WTC11 (cell line): ENCODE data around the gene PTPRT. TPM values are rescaled to one million over a fixed set of nuclear protein-coding genes. Genes with fewer than 3 reads are reported as not detected.
"Not testable (repeated sequence)": the region's sequence is repeated elsewhere in the genome, so short reads cannot be mapped to it uniquely, and the experiment has no call there.

ENCODE experiments used
- ATAC-seq: fragments of 200-7000 bp; cut with Tn5 transposase; 2 replicates; pipeline ENCODE4 v1.10.0; 2021; ENCODE audit warnings: mild to moderate bottlenecking, moderate library complexity
- CTCF ChIA-PET: fragments of 300-600 bp; sonication (Branson Sonifier 250); formaldehyde crosslinking; loops from one replicate; lab custom pipeline; 2021; ENCODE audit warnings: antibody characterized with exemption; lab: Charles Lee
- POLR2A ChIA-PET: fragments of 350-600 bp; sonication (Branson Sonifier 250); formaldehyde crosslinking; loops from one replicate; lab custom pipeline; 2021; ENCODE audit warnings: antibody characterized with exemption; lab: Charles Lee
- DNase-seq: peaks from one replicate; pipeline ENCODE4 v3.0.0; 2021; ENCODE audit warnings: low spot score
- H3K27ac Mint-ChIP-seq: 2 replicates; pipeline ENCODE4 v1.8.0; 2021; ENCODE audit warnings: mixed read lengths
- H3K27me3 Mint-ChIP-seq: 2 replicates; pipeline ENCODE4 v1.8.0; 2021; ENCODE audit warnings: low read depth, mild to moderate bottlenecking, moderate library complexity, mixed read lengths
- H3K36me3 Mint-ChIP-seq: 2 replicates; pipeline ENCODE4 v1.8.0; 2021; ENCODE audit warnings: mixed read lengths
- H3K4me1 Mint-ChIP-seq: 2 replicates; pipeline ENCODE4 v1.8.0; 2022; ENCODE audit warnings: mixed read lengths
- H3K4me3 Mint-ChIP-seq: 2 replicates; pipeline ENCODE4 v1.8.0; 2021; ENCODE audit warnings: mild to moderate bottlenecking, moderate library complexity, mixed read lengths
- H3K9me3 Mint-ChIP-seq: 2 replicates; pipeline ENCODE4 v1.8.0; 2021; ENCODE audit warnings: mixed read lengths
- CREB1 ChIP-seq: sonication (generic); formaldehyde crosslinking; IDR thresholded peaks from 2 replicates; pipeline ENCODE4 v1.8.0; 2023; ENCODE audit warnings: mild to moderate bottlenecking, missing genetic modification reagents
- E2F4 ChIP-seq: sonication (generic); formaldehyde crosslinking; IDR thresholded peaks from 2 replicates; pipeline ENCODE4 v1.8.1; 2022; ENCODE audit warnings: low read depth, mild to moderate bottlenecking, moderate library complexity, missing genetic modification reagents, borderline replicate concordance
- ELF4 ChIP-seq: sonication (generic); formaldehyde crosslinking; IDR thresholded peaks from 2 replicates; pipeline ENCODE4 v1.8.1; 2022; ENCODE audit warnings: low read depth, mild to moderate bottlenecking, moderate library complexity, missing genetic modification reagents
- ESRRA ChIP-seq: sonication (generic); formaldehyde crosslinking; IDR thresholded peaks from 2 replicates; pipeline ENCODE4 v1.8.1; 2022; ENCODE audit warnings: mild to moderate bottlenecking, missing genetic modification reagents, borderline replicate concordance
- ETV6 ChIP-seq: sonication (generic); formaldehyde crosslinking; IDR thresholded peaks from 2 replicates; pipeline ENCODE4 v1.8.1; 2022; ENCODE audit warnings: mild to moderate bottlenecking, missing genetic modification reagents
- FOXJ3 ChIP-seq: sonication (generic); formaldehyde crosslinking; IDR thresholded peaks from 2 replicates; pipeline ENCODE4 v1.9.0; 2021; ENCODE audit warnings: missing genetic modification reagents, mild to moderate bottlenecking, borderline replicate concordance
- FOXP1 ChIP-seq: sonication (generic); formaldehyde crosslinking; IDR thresholded peaks from 2 replicates; pipeline ENCODE4 v1.8.0; 2022; ENCODE audit warnings: missing genetic modification reagents, mild to moderate bottlenecking, moderate library complexity, borderline replicate concordance
- GTF2I ChIP-seq: fragments of 250-450 bp; sonication (Bioruptor Pico); conservative IDR thresholded peaks from 2 replicates; pipeline ENCODE4 v1.4.0; 2021; ENCODE audit warnings: mild to moderate bottlenecking
- HMGA2 ChIP-seq: fragments of 250-450 bp; sonication (Bioruptor Pico); IDR thresholded peaks from 2 replicates; pipeline ENCODE4 v1.4.0; 2021; ENCODE audit warnings: mild to moderate bottlenecking, moderate library complexity
- IRF2 ChIP-seq: sonication (generic); formaldehyde crosslinking; IDR thresholded peaks from 2 replicates; pipeline ENCODE4 v1.8.0; 2022; ENCODE audit warnings: low read depth, missing genetic modification reagents, borderline replicate concordance
- MAX ChIP-seq: sonication (generic); formaldehyde crosslinking; IDR thresholded peaks from 2 replicates; pipeline ENCODE4 v1.8.0; 2022; ENCODE audit warnings: mild to moderate bottlenecking, missing genetic modification reagents
- MXD4 ChIP-seq: fragments of 250-450 bp; sonication (Bioruptor Pico); IDR thresholded peaks from 2 replicates; pipeline ENCODE4 v1.8.0; 2021; ENCODE audit warnings: mild to moderate bottlenecking, moderate library complexity, borderline replicate concordance
- NR1H2 ChIP-seq: sonication (generic); formaldehyde crosslinking; IDR thresholded peaks from 2 replicates; pipeline ENCODE4 v1.9.0; 2021; ENCODE audit warnings: mild to moderate bottlenecking, moderate library complexity, missing genetic modification reagents
- NR3C1 ChIP-seq: sonication (generic); formaldehyde crosslinking; conservative IDR thresholded peaks from 2 replicates; pipeline ENCODE4 v1.8.1; 2023; ENCODE audit warnings: low read depth, mild to moderate bottlenecking, missing genetic modification reagents
- PREB ChIP-seq: sonication (generic); formaldehyde crosslinking; IDR thresholded peaks from 2 replicates; pipeline ENCODE4 v1.8.1; 2022; ENCODE audit warnings: mild to moderate bottlenecking, missing genetic modification reagents, moderate library complexity, borderline replicate concordance
- TEAD4 ChIP-seq: sonication (generic); formaldehyde crosslinking; IDR thresholded peaks from 2 replicates; pipeline ENCODE4 v1.8.0; 2022; ENCODE audit warnings: mild to moderate bottlenecking, missing genetic modification reagents
- USF1 ChIP-seq: sonication (generic); formaldehyde crosslinking; IDR thresholded peaks from 2 replicates; pipeline ENCODE4 v1.8.0; 2022; ENCODE audit warnings: mild to moderate bottlenecking, missing genetic modification reagents
- ZNF232 ChIP-seq: sonication (generic); formaldehyde crosslinking; IDR thresholded peaks from 2 replicates; pipeline ENCODE4 v1.8.0; 2022; ENCODE audit warnings: mild to moderate bottlenecking, missing genetic modification reagents
- ZNF281 ChIP-seq: sonication (generic); formaldehyde crosslinking; IDR thresholded peaks from 2 replicates; pipeline ENCODE4 v1.8.0; 2023; ENCODE audit warnings: mild to moderate bottlenecking, missing genetic modification reagents
- ZNF423 ChIP-seq: fragments of 250-450 bp; sonication (Bioruptor Pico); IDR thresholded peaks from 2 replicates; pipeline ENCODE4 v2.1.2; 2022; ENCODE audit warnings: mild to moderate bottlenecking, moderate library complexity
- total RNA-seq: library from RNA; stranded (reverse); gene quantifications from 3 replicates; pipeline ENCODE4 v1.2.3, GENCODE V29; 2021

PTPRT gene
- total RNA-seq, 1 experiment from 2014 or later, result 1.1 TPM

GRCh38 chr20:42901689-42902440, 287.8 kb downstream of the PTPRT start:
- Mint-ChIP-seq H3K36me3 (no peaks in the 10 kb centered on the region), H3K4me1 (peaks cover 7% of the 10 kb centered on the region), H3K27ac (no peak overlapping the region), H3K9me3 (no peaks in the 10 kb centered on the region), H3K27me3 (no peaks in the 10 kb centered on the region; the same call in 1 of the 2 replicates)
- ChIA-PET CTCF (no interaction called here), POLR2A (no interaction called here)
- no peak for ATAC-seq
- DNase-seq, result no peak
- no peak for TF ChIP-seq HMGA2 (CRISPR knock-in tag)
- TF ChIP-seq GTF2I (CRISPR knock-in tag), result no peak
- no peak for TF ChIP-seq ELF4
- TF ChIP-seq MXD4 (CRISPR knock-in tag), result no peak
- TF ChIP-seq ESRRA (CRISPR knock-in tag), result no peak
- no peak for TF ChIP-seq NR1H2 (CRISPR knock-in tag)
- TF ChIP-seq ZNF423 (CRISPR knock-in tag), result no peak
- no peak for TF ChIP-seq ZNF281 (CRISPR knock-in tag)
- TF ChIP-seq E2F4 (CRISPR knock-in tag), result no peak
- no peak for TF ChIP-seq USF1 (CRISPR knock-in tag)
- TF ChIP-seq TEAD4, result no peak
- TF ChIP-seq, all 79 proteins: peak for 0
- no peak overlapping the region for H3K4me3 Mint-ChIP-seq

- H3K9me3 Mint-ChIP-seq, H3K4me3 Mint-ChIP-seq, H3K36me3 Mint-ChIP-seq, DNase-seq, H3K27ac Mint-ChIP-seq, CTCF ChIA-PET, POLR2A ChIA-PET, ATAC-seq, H3K4me1 Mint-ChIP-seq, H3K27me3 Mint-ChIP-seq: not testable (repeated sequence)
Measured at GRCh38 chr20:42900764-42901163, 288.9 kb downstream of the PTPRT start.

- TF ChIP-seq ETV6 (CRISPR knock-in tag), result no peak
- no peak for TF ChIP-seq NR3C1
- TF ChIP-seq MAX (CRISPR knock-in tag), result no peak
- no peak for TF ChIP-seq FOXP1 (CRISPR knock-in tag)
- no peak for TF ChIP-seq CREB1 (CRISPR knock-in tag)
- TF ChIP-seq TEAD4, result no peak
- TF ChIP-seq PREB (CRISPR knock-in tag), result no peak
- no peak for TF ChIP-seq FOXJ3 (CRISPR knock-in tag)
- no peak for TF ChIP-seq GTF2I (CRISPR knock-in tag)
- TF ChIP-seq IRF2 (CRISPR knock-in tag), result no peak
- TF ChIP-seq ZNF232, result no peak
- ChIA-PET CTCF (no interaction called here), POLR2A (no interaction called here)
- H3K27me3 Mint-ChIP-seq, result no peaks in the 10 kb centered on the region
- H3K27ac Mint-ChIP-seq, result no peak overlapping the region
- DNase-seq, result no peak
- peaks cover 22% of the 10 kb centered on the region for H3K9me3 Mint-ChIP-seq
- H3K4me1 Mint-ChIP-seq, result no peaks in the 10 kb centered on the region
- no peaks in the 10 kb centered on the region for H3K36me3 Mint-ChIP-seq
- H3K4me3 Mint-ChIP-seq, result no peak overlapping the region
- no peak for ATAC-seq
Measured at GRCh38 chr20:42895020-42895419, 294.7 kb downstream of the PTPRT start.
